ENCODE data around the gene AGT. TPM values are rescaled to one million over a fixed set of nuclear protein-coding genes. Genes with fewer than 3 reads are reported as not detected.
A peak's percentile ranks its signal among the peaks of the same experiment; 100 is the strongest.

The AGT gene
- polyA plus RNA-seq, 2 of the 4 experiments (the other 2 are of a cell fraction), result 0.06 to 0.18 TPM

- no peak overlapping the region for H3K27ac ChIP-seq
- no peaks in the 10 kb centered on the region; the same call in 2 of the 3 replicates for H3K9me3 ChIP-seq
- CTCF ChIA-PET, result interaction anchor here (0.8 kb wide), 1 partner anchor 14 kb away, joined by 3 read pairs; no protein-coding TSS in a partner anchor
- no peak for FAIRE-seq
- no peak for DNase-seq (ENCODE audit: low read depth in 1 of 2, low spot score in 1 of 2)
- TF ChIP-seq ZSCAN20 (CRISPR knock-in tag; IDR thresholded peaks at IDR 0.05) (no peak), E2F6 (IDR thresholded peaks at IDR 0.05; ENCODE audit: borderline replicate concordance, low read depth) (no peak), ZFP36 (IDR thresholded peaks at IDR 0.05; ENCODE audit: borderline replicate concordance, partially characterized antibody) (no peak)
- H3K4me1 ChIP-seq, result no peaks in the 10 kb centered on the region
- POLR2A ChIA-PET, result no interaction called here
- no peak overlapping the region for H3K4me2 ChIP-seq
- no peak overlapping the region for H3K4me3 ChIP-seq
- no peak for ATAC-seq
- WGBS (ENCODE audit: missing lambda C conversion rate), result 43% methylated on average over 8 of the region's 8 CpGs
Observed at GRCh38 chr1:230758709-230759368, 44.9 kb upstream of the AGT start.

DNA sequence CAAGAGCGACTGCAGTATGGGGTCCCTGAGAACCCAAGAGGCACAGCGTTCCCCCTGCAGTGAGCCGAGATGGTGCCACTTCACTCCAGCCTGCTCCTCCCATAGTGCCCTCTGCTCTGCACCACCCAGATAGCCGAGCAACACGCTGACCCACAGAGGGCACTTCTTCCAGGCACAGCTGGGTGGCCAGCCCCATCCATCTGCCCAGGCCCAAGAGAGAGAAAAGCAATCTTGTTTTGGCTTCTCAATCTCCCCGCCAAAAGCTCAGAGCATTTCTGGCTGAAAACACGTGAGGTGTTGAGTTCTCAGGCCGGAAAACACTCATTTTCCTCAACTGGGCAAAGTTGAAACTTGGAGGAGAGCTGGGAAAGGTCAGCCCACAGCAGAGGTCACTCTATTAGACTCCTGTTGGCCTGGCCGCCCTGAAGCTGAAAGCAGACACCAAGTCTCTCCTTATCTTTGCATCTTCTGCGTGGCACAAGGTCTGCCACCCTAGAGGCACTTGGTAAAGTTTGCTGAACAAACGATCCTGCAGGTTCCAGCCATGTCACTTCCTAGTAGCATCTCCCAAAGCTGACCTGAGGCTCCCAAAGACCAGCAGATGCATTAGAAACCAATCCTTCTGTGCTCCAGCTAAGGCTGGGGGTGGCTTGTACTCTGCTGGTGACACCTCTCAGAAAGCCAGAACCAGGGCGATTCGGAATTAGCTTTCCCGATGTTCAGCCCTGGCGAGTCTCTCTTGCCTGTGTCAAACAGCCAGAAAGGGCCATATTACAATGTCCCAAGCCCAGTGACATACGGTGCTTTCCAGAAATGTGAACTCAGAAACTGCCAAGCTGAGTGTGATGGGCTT, 44.2 kb upstream of the AGT start:
- 63% methylated on average over 16 of the region's 16 CpGs for WGBS (ENCODE audit: missing lambda C conversion rate)
- Histone ChIP-seq H3K4me1 (no peaks in the 10 kb centered on the region), H3K4me3 (no peak overlapping the region), H3K27ac (no peak overlapping the region), H3K9me3 (no peaks in the 10 kb centered on the region), H3K4me2 (no peak overlapping the region)
- ChIA-PET POLR2A (no interaction called here), CTCF (interaction anchor here (0.8 kb wide), 1 partner anchor 15 kb away, joined by 3 read pairs; no protein-coding TSS in a partner anchor)
- DNase-seq (ENCODE audit: low read depth in 1 of 2, low spot score in 1 of 2), result no peak
- no peak for FAIRE-seq
- TF ChIP-seq NPAS2 (CRISPR knock-in tag; IDR thresholded peaks at IDR 0.05; ENCODE audit: borderline replicate concordance) (no peak), HOXB5 (CRISPR knock-in tag; IDR thresholded peaks at IDR 0.05) (no peak), MYC (IDR thresholded peaks at IDR 0.05; ENCODE audit: borderline replicate concordance, low read length) (no peak), KDM5A (IDR thresholded peaks at IDR 0.05) (no peak), NR3C1 (IDR thresholded peaks at IDR 0.05) (no peak), RNF2 (IDR thresholded peaks at IDR 0.05; ENCODE audit: borderline replicate concordance, low read depth) (no peak), FOXS1 (CRISPR knock-in tag; IDR thresholded peaks at IDR 0.05) (no peak), TFCP2L1 (CRISPR knock-in tag; IDR thresholded peaks at IDR 0.05) (no peak), MAX (IDR thresholded peaks at IDR 0.05) (no peak), RFX5 (IDR thresholded peaks at IDR 0.05) (no peak), RARB (CRISPR knock-in tag; IDR thresholded peaks at IDR 0.05) (no peak), FOSB (CRISPR knock-in tag; IDR thresholded peaks at IDR 0.05) (no peak)
- ATAC-seq, result no peak

GRCh38 chr1:230754796-230755195, 40.9 kb upstream of the AGT start:
- ATAC-seq (peak in 1 of 2 experiments; percentile 36; a peak in 3 of 6 replicates), DNase-seq (ENCODE audit: low read depth in 1 of 2, low spot score in 1 of 2) (no peak), FAIRE-seq (no peak)
- H3K4me2 ChIP-seq, result no peak overlapping the region
- H3K4me1 ChIP-seq, result no peaks in the 10 kb centered on the region
- no peak overlapping the region for H3K4me3 ChIP-seq
- no peak overlapping the region for H3K27ac ChIP-seq
- CTCF ChIA-PET, result interaction anchor here (1.1 kb wide), 1 partner anchor 12 kb away, joined by 3 read pairs; no protein-coding TSS in a partner anchor
- TF ChIP-seq CHD4 (IDR thresholded peaks at IDR 0.05; ENCODE audit: borderline replicate concordance), result no peak
- TF ChIP-seq ZFP36 (IDR thresholded peaks at IDR 0.05; ENCODE audit: borderline replicate concordance, partially characterized antibody), result no peak
- no peak for TF ChIP-seq EHMT2 (IDR thresholded peaks at IDR 0.05; ENCODE audit: low read depth)
- TF ChIP-seq ZNF302 (CRISPR knock-in tag; IDR thresholded peaks at IDR 0.05), result no peak
- no peak for TF ChIP-seq NR3C1 (IDR thresholded peaks at IDR 0.05)
- TF ChIP-seq, protein P1, sequence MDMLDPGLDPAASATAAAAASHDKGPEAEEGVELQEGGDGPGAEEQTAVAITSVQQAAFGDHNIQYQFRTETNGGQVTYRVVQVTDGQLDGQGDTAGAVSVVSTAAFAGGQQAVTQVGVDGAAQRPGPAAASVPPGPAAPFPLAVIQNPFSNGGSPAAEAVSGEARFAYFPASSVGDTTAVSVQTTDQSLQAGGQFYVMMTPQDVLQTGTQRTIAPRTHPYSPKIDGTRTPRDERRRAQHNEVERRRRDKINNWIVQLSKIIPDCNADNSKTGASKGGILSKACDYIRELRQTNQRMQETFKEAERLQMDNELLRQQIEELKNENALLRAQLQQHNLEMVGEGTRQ (IDR thresholded peaks at IDR 0.05), result no peak
- no peak for TF ChIP-seq BHLHE40 (IDR thresholded peaks at IDR 0.05; ENCODE audit: low read depth, low read length)
- TF ChIP-seq, protein P2, sequence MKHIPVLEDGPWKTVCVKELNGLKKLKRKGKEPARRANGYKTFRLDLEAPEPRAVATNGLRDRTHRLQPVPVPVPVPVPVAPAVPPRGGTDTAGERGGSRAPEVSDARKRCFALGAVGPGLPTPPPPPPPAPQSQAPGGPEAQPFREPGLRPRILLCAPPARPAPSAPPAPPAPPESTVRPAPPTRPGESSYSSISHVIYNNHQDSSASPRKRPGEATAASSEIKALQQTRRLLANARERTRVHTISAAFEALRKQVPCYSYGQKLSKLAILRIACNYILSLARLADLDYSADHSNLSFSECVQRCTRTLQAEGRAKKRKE (CRISPR knock-in tag; IDR thresholded peaks at IDR 0.05; ENCODE audit: low read depth), result no peak
- H3K9me3 ChIP-seq, result no peaks in the 10 kb centered on the region
- POLR2A ChIA-PET, result no interaction called here
- 67% methylated on average over 3 of the region's 3 CpGs for WGBS (ENCODE audit: missing lambda C conversion rate)

All from A549 (cell line).